Endodermal cell (in vitro differentiated cells): ENCODE measurements around the gene MYO7A. TPM values are rescaled to one million over a fixed set of nuclear protein-coding genes. Genes with fewer than 3 reads are reported as not detected.

Source experiments
- DNase-seq: peaks from one replicate; pipeline ENCODE4 v3.0.0-alpha.2; 2017
- H3K27ac ChIP-seq: 2 replicates; pipeline ENCODE4 v1.5.1; 2013; ENCODE audit warnings: mild to moderate bottlenecking, low read depth, low read length, moderate library complexity
- H3K27me3 ChIP-seq: 2 replicates; pipeline ENCODE4 v1.6.1; 2013; ENCODE audit warnings: mild to moderate bottlenecking, low read length, moderate library complexity; ENCODE audit not compliant: insufficient read depth, control insufficient read depth, poor library complexity, severe bottlenecking
- H3K36me3 ChIP-seq: 2 replicates; pipeline ENCODE4 v1.7.0; 2013; ENCODE audit warnings: mild to moderate bottlenecking, low read length, moderate library complexity; ENCODE audit not compliant: control insufficient read depth, insufficient read depth
- H3K4me1 ChIP-seq: one replicate; pipeline ENCODE4 v1.7.0; 2013; ENCODE audit warnings: low read length; ENCODE audit not compliant: control insufficient read depth, insufficient read depth
- H3K4me3 ChIP-seq: 2 replicates; pipeline ENCODE4 v1.5.1; 2013; ENCODE audit warnings: mild to moderate bottlenecking, low read length, moderate library complexity
- H3K9ac ChIP-seq: 2 replicates; pipeline ENCODE4 v1.6.1; 2013; ENCODE audit warnings: mild to moderate bottlenecking, low read length, moderate library complexity; ENCODE audit not compliant: poor library complexity, severe bottlenecking; ENCODE audit errors: extremely low read depth
- H3K9me3 ChIP-seq: 2 replicates; pipeline ENCODE4 v1.6.1; 2013; ENCODE audit warnings: mild to moderate bottlenecking, low read length, moderate library complexity; ENCODE audit not compliant: control insufficient read depth
- H3K27ac Mint-ChIP-seq: 2 replicates; pipeline ENCODE4 v1.8.0; 2020; ENCODE audit warnings: mixed read lengths
- H3K27me3 Mint-ChIP-seq: 2 replicates; pipeline ENCODE4 v1.8.0; 2021; ENCODE audit warnings: mild to moderate bottlenecking, mixed read lengths; ENCODE audit not compliant: insufficient read depth
- H3K36me3 Mint-ChIP-seq: 2 replicates; pipeline ENCODE4 v1.8.0; 2020; ENCODE audit warnings: low read depth, mixed read lengths
- H3K4me1 Mint-ChIP-seq: 2 replicates; pipeline ENCODE4 v1.8.0; 2020; ENCODE audit warnings: mixed read lengths
- H3K4me3 Mint-ChIP-seq: 2 replicates; pipeline ENCODE4 v1.8.0; 2020; ENCODE audit warnings: mild to moderate bottlenecking, moderate library complexity, mixed read lengths
- H3K9me3 Mint-ChIP-seq: 2 replicates; pipeline ENCODE4 v1.8.0; 2020; ENCODE audit warnings: mild to moderate bottlenecking, mixed read lengths
- CTCF ChIP-seq: fragments of 200-600 bp; sonication (generic); conservative IDR thresholded peaks from 2 replicates; pipeline ENCODE4 v1.5.0; 2021; ENCODE audit warnings: antibody characterized with exemption, mild to moderate bottlenecking
- WGBS, 2 experiments: methylation state at CpG; one replicate each; pipeline versions ENCODE4 v1.1.5 to v1.1.7; 2013; ENCODE audit warnings: missing lambda C conversion rate in 2 of 2, mixed read lengths in 1 of 2; ENCODE audit not compliant: insufficient coverage in 1 of 2, insufficient read length in 1 of 2; 5-methylcytosine and 5-hydroxymethylcytosine counted together
- total RNA-seq, 2 donors: library from RNA; stranded (reverse); fragmentation: NEBNext Ultra II Directional in 1 of 2; extraction: Animal tissue kit (Norgen Biotek cat#: 25700) in 1 of 2; gene quantifications; 2 replicates in 1 of 2; 3 replicates in 1 of 2; pipeline ENCODE4 v1.2.1, GENCODE V29; 2021

The MYO7A gene
- total RNA-seq, 2 donors from 2014 or later = 2.4 to 2.7 TPM

GRCh38 chr11:77174559-77174958 lies 46.5 kb downstream of the MYO7A start:
- Histone ChIP-seq H3K4me1 (peaks cover 19% of the 10 kb centered on the region), H3K9me3 (no peaks in the 10 kb centered on the region), H3K27me3 (no peaks in the 10 kb centered on the region), H3K4me3 (no peak overlapping the region), H3K9ac (no peak overlapping the region), H3K27ac (no peak overlapping the region), H3K36me3 (no peaks in the 10 kb centered on the region)
- Mint-ChIP-seq H3K36me3 (no peaks in the 10 kb centered on the region), H3K27me3 (no peaks in the 10 kb centered on the region), H3K4me3 (no peak overlapping the region), H3K4me1 (peaks cover 57% of the 10 kb centered on the region), H3K9me3 (no peaks in the 10 kb centered on the region), H3K27ac (peak overlapping the region; percentile 84)
- 93 to 94% methylated on average over 14 to 16 of the region's 16 CpGs for WGBS, 2 experiments
- DNase-seq = peak; percentile 63
- TF ChIP-seq CTCF = no peak

- Histone ChIP-seq H3K4me3 (no peak overlapping the region), H3K9ac (no peak overlapping the region), H3K9me3 (no peaks in the 10 kb centered on the region), H3K4me1 (peaks cover 18% of the 10 kb centered on the region), H3K36me3 (no peaks in the 10 kb centered on the region), H3K27me3 (no peaks in the 10 kb centered on the region), H3K27ac (peak overlapping the region; percentile 32)
- no peak for TF ChIP-seq CTCF
- H3K4me3 Mint-ChIP-seq = no peak overlapping the region
- no peaks in the 10 kb centered on the region for H3K27me3 Mint-ChIP-seq
- 90 to 91% methylated on average over 9 to 15 of the region's 15 CpGs for WGBS, 2 experiments
- no peaks in the 10 kb centered on the region for H3K9me3 Mint-ChIP-seq
- no peaks in the 10 kb centered on the region for H3K36me3 Mint-ChIP-seq
- no peak overlapping the region for H3K27ac Mint-ChIP-seq
- peak; percentile 71 for DNase-seq
- H3K4me1 Mint-ChIP-seq = peaks cover 53% of the 10 kb centered on the region
Measured at GRCh38 chr11:77175021-77175842, 47.2 kb downstream of the MYO7A start.

- TF ChIP-seq CTCF = no peak
- Histone ChIP-seq H3K27ac (peak overlapping the region; percentile 32), H3K27me3 (no peaks in the 10 kb centered on the region), H3K4me3 (no peak overlapping the region), H3K4me1 (peaks cover 16% of the 10 kb centered on the region), H3K36me3 (no peaks in the 10 kb centered on the region), H3K9me3 (no peaks in the 10 kb centered on the region), H3K9ac (no peak overlapping the region)
- peak; percentile 88 for DNase-seq
- WGBS, 2 experiments = 37 to 48% methylated on average over 5 to 12 of the region's 12 CpGs
- H3K36me3 Mint-ChIP-seq = no peaks in the 10 kb centered on the region
- H3K27ac Mint-ChIP-seq = no peak overlapping the region
- no peaks in the 10 kb centered on the region for H3K9me3 Mint-ChIP-seq
- H3K4me3 Mint-ChIP-seq = no peak overlapping the region
- H3K4me1 Mint-ChIP-seq = peaks cover 45% of the 10 kb centered on the region
- H3K27me3 Mint-ChIP-seq = no peaks in the 10 kb centered on the region
Measured at GRCh38 chr11:77175869-77176539, 48.0 kb downstream of the MYO7A start.
